GM19397 (cell line): ENCODE results near the gene TP53TG3B.
"Not testable (repeated sequence)": the region's sequence is repeated elsewhere in the genome, so short reads cannot be mapped to it uniquely, and the experiment has no call there.

Experiments used
- ATAC-seq: cut with Tn5 transposase; IDR thresholded peaks from one replicate; pipeline ENCODE4 v1.9.1; 2021; ENCODE audit warnings: mild to moderate bottlenecking, moderate library complexity; ENCODE audit not compliant: unreplicated experiment

The TP53TG3B gene

GRCh38 chr16:33360541-33360940 lies at the start of gene TP53TG3B:
Gene TP53TG3B (plus strand): TSS chr16:33360841. CDS start chr16:33360909, 68 bp downstream.
- ATAC-seq = not testable (repeated sequence)

- not testable (repeated sequence) for ATAC-seq
These were observed 24.2 kb upstream of the TP53TG3B start for GRCh38 chr16:33336226-33337012.

DNA sequence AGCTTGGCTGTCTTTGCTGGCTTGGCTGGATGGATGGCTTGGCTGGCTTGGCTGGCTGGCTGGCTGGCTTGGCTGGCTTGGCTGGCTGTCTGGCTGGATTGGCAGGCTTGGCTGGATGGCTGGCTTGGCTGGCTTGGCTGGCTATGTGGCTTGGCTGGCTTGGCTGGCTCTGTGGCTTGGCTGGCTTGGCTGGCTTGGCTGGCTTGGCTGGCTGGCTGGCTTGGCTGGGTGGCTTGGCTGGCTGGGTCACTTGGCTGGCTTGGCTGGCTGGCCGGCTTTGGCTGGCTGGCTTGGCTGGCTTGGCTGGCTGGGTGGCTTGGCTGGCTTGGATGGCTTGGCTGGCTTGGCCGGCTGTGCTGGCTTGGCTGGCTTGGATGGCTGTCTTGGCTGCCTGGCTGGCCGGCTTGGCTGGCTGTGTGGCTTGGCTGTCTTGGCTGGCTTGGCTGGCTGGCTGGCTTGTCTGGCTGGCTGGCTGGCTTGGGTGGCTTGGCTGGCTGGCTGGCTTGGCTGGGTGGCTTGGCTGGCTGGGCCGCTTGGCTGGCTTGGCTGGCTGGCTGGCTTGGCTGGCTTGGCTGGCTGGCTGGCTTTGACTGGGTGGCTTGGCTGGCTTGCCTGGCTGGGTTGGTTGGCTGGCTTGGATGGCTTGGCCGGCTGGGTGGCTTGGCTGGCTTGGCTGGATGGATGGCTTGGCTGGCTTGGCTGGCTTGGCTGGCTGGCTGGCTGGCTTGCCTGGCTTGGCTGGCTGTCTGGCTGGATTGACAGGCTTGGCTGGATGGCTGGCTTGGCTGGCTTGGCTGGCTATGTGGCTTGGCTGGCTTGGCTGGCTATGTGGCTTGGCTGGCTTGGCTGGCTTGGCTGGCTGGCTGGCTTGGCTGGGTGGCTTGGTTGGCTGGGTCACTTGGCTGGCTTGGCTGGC lies 22.8 kb upstream of the TP53TG3B start:
- not testable (repeated sequence) for ATAC-seq

DNA sequence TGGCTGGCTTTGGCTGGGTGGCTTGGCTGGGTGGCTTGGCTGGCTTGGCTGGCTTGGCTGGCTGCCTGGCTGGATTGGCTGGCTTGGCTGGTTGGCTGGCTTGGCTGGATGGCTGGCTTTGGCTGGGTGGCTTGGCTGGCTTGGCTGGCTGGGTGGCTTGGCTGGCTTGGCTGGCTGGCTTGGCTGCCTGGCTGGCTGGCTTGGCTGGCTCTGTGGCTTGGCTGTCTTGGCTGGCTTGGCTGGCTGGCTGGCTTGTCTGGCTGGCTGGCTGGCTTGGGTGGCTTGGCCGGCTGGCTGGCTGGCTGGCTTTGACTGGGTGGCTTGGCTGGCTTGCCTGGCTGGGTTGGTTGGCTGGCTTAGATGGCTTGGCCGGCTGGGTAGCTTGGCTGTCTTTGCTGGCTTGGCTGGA lies 22.1 kb upstream of the TP53TG3B start:
- not testable (repeated sequence) for ATAC-seq

DNA sequence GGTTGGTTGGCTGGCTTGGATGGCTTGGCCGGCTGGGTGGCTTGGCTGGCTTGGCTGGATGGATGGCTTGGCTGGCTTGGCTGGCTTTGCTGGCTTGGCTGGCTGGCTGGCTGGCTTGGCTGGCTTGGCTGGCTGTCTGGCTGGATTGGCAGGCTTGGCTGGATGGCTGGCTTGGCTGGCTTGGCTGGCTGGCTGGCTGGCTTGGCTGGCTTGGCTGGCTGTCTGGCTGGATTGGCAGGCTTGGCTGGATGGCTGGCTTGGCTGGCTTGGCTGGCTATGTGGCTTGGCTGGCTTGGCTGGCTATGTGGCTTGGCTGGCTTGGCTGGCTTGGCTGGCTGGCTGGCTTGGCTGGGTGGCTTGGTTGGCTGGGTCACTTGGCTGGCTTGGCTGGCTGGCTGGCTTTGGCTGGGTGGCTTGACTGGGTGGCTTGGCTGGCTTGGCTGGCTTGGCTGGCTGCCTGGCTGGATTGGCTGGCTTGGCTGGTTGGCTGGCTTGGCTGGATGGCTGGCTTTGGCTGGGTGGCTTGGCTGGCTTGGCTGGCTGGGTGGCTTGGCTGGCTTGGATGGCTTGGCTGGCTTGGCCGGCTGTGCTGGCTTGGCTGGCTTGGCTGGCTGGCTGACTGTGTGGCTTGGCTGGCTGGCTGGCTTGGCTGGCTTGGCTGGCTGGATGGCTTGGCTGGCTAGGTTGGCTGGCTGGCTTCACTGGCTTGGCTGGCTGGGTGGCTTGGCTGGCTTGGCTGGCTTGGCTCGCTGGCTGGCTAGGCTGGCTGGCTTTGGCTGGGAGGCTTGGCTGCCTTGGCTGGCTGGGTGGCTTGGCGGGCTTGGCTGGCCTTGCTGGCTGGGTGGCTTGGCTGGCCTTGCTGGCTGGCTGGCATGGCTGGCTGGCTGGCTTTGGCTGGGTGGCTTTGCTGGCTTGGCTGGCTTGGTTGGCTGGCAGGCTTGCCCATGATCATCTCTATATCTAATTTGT lies 21.3 kb upstream of the TP53TG3B start:
- not testable (repeated sequence) for ATAC-seq
